H9 (cell line): ENCODE measurements around the gene CC2D2A. TPM values are rescaled to one million over a fixed set of nuclear protein-coding genes. Genes with fewer than 3 reads are reported as not detected.

ENCODE experiments used
- DNase-seq: peaks from one replicate; pipeline ENCODE4 v3.0.0-alpha.2; 2017
- H2AFZ ChIP-seq: one replicate; pipeline ENCODE4 v1.6.1; 2013; ENCODE audit warnings: mild to moderate bottlenecking, low read length, control low read depth, moderate library complexity
- H2AK5ac ChIP-seq: 2 replicates; pipeline ENCODE4 v1.6.1; 2013; ENCODE audit warnings: low read length, control low read depth, mixed read lengths; ENCODE audit not compliant: insufficient read length
- H2BK120ac ChIP-seq: one replicate; pipeline ENCODE4 v1.6.1; 2013; ENCODE audit warnings: low read depth, mild to moderate bottlenecking, low read length, control low read depth, inconsistent platforms; ENCODE audit not compliant: poor library complexity, severe bottlenecking
- H2BK12ac ChIP-seq: 2 replicates; pipeline ENCODE4 v1.6.1; 2013; ENCODE audit warnings: low read length, control low read depth, mixed read lengths, low read depth; ENCODE audit not compliant: insufficient read length
- H2BK15ac ChIP-seq: 2 replicates; pipeline ENCODE4 v1.6.1; 2013; ENCODE audit warnings: low read depth, low read length, control low read depth
- H2BK20ac ChIP-seq: one replicate; pipeline ENCODE4 v1.6.1; 2013; ENCODE audit warnings: low read depth, mild to moderate bottlenecking, low read length, control low read depth, inconsistent platforms; ENCODE audit not compliant: poor library complexity, severe bottlenecking
- H2BK5ac ChIP-seq: 2 replicates; pipeline ENCODE4 v1.6.1; 2013; ENCODE audit warnings: low read length, control low read depth, mixed read lengths; ENCODE audit not compliant: insufficient read length
- H3K14ac ChIP-seq: 2 replicates; pipeline ENCODE4 v1.6.1; 2013; ENCODE audit warnings: low read length, control low read depth; ENCODE audit not compliant: insufficient read depth
- H3K18ac ChIP-seq: 2 replicates; pipeline ENCODE4 v1.6.1; 2013; ENCODE audit warnings: low read depth, mild to moderate bottlenecking, mixed read lengths, low read length, control low read depth; ENCODE audit not compliant: insufficient read length
- H3K23ac ChIP-seq: 2 replicates; pipeline ENCODE4 v1.6.1; 2013; ENCODE audit warnings: low read length, control low read depth, mixed read lengths, low read depth; ENCODE audit not compliant: insufficient read length
- H3K23me2 ChIP-seq: 2 replicates; pipeline ENCODE4 v1.6.1; 2013; ENCODE audit warnings: low read depth, mild to moderate bottlenecking, mixed read lengths, low read length, control low read depth; ENCODE audit not compliant: insufficient read length, poor library complexity, severe bottlenecking
- H3K27ac ChIP-seq: 2 replicates; pipeline ENCODE4 v1.5.1; 2013; ENCODE audit warnings: low read length, control low read depth, mixed read lengths, low read depth; ENCODE audit not compliant: insufficient read length
- H3K27me3 ChIP-seq: 2 replicates; pipeline ENCODE4 v1.6.1; 2013; ENCODE audit warnings: low read length, control low read depth, inconsistent platforms; ENCODE audit not compliant: insufficient read depth
- H3K4ac ChIP-seq: 2 replicates; pipeline ENCODE4 v1.6.1; 2013; ENCODE audit warnings: low read depth, mild to moderate bottlenecking, control low read depth, inconsistent platforms, low read length, moderate library complexity
- H3K4me1 ChIP-seq: 2 replicates; pipeline ENCODE4 v1.6.1; 2013; ENCODE audit warnings: low read length, control low read depth, inconsistent platforms; ENCODE audit not compliant: insufficient read depth
- H3K4me2 ChIP-seq: 2 replicates; pipeline ENCODE4 v1.6.1; 2013; ENCODE audit warnings: low read length, control low read depth, mixed read lengths; ENCODE audit not compliant: insufficient read length, insufficient read depth
- H3K56ac ChIP-seq: 2 replicates; pipeline ENCODE4 v1.6.1; 2013; ENCODE audit warnings: low read depth, mild to moderate bottlenecking, mixed read lengths, low read length, control low read depth; ENCODE audit not compliant: insufficient read length
- H3K79me1 ChIP-seq: 2 replicates; pipeline ENCODE4 v1.6.1; 2013; ENCODE audit warnings: low read depth, mild to moderate bottlenecking, moderate library complexity, low read length, control low read depth, inconsistent platforms; ENCODE audit not compliant: insufficient read depth, poor library complexity, severe bottlenecking
- H3K79me2 ChIP-seq: 2 replicates; pipeline ENCODE4 v1.6.1; 2013; ENCODE audit warnings: low read length, control low read depth, inconsistent platforms; ENCODE audit not compliant: insufficient read depth
- H3K9ac ChIP-seq: 2 replicates; pipeline ENCODE4 v1.6.1; 2013; ENCODE audit warnings: low read length, control low read depth, mixed read lengths; ENCODE audit not compliant: insufficient read length; ENCODE audit errors: extremely low read depth
- H3K9me3 ChIP-seq: one replicate; pipeline ENCODE4 v1.6.1; 2013; ENCODE audit warnings: low read depth, low read length, inconsistent platforms; ENCODE audit not compliant: control insufficient read depth
- H3T11ph ChIP-seq: one replicate; pipeline ENCODE4 v1.6.1; 2013; ENCODE audit warnings: mild to moderate bottlenecking, low read length, control low read depth, inconsistent platforms
- H4K20me1 ChIP-seq: one replicate; pipeline ENCODE4 v1.6.1; 2013; ENCODE audit not compliant: control insufficient read depth, insufficient read length, insufficient read depth
- H4K5ac ChIP-seq: 2 replicates; pipeline ENCODE4 v1.6.1; 2013; ENCODE audit warnings: low read depth, mild to moderate bottlenecking, mixed read lengths, low read length, control low read depth; ENCODE audit not compliant: insufficient read length
- H4K8ac ChIP-seq: replicated peaks from 2 replicates; pipeline ENCODE4 v1.6.1; 2013; ENCODE audit warnings: low read length, control low read depth, mixed read lengths, low read depth; ENCODE audit not compliant: insufficient read length
- H4K91ac ChIP-seq: 2 replicates; pipeline ENCODE4 v1.6.1; 2013; ENCODE audit warnings: low read depth, mild to moderate bottlenecking, moderate library complexity, mixed read lengths, low read length, control low read depth; ENCODE audit not compliant: insufficient read length
- H3K27ac Mint-ChIP-seq, 3 experiments: 2 replicates in 2 of 3; 3 replicates in 1 of 3; pipeline ENCODE4 v1.8.0; 2020 to 2021; ENCODE audit warnings: mixed read lengths in 3 of 3, mild to moderate bottlenecking in 1 of 3, moderate library complexity in 1 of 3
- H3K27me3 Mint-ChIP-seq: 2 replicates; pipeline ENCODE4 v1.8.0; 2021; ENCODE audit warnings: low read depth, mild to moderate bottlenecking, moderate library complexity, mixed read lengths
- H3K36me3 Mint-ChIP-seq, 3 experiments: 2 replicates in 2 of 3; 3 replicates in 1 of 3; pipeline ENCODE4 v1.8.0; 2020 to 2021; ENCODE audit warnings: low read depth in 3 of 3, mixed read lengths in 3 of 3; ENCODE audit not compliant: insufficient read depth in 1 of 3
- H3K4me1 Mint-ChIP-seq, 2 experiments: 2 replicates each; pipeline ENCODE4 v1.8.0; 2020; ENCODE audit warnings: mixed read lengths in 2 of 2
- H3K4me3 Mint-ChIP-seq, 2 experiments: 2 replicates in 1 of 2; 3 replicates in 1 of 2; pipeline ENCODE4 v1.8.0; 2020 to 2021; ENCODE audit warnings: mild to moderate bottlenecking in 2 of 2, mixed read lengths in 2 of 2, moderate library complexity in 1 of 2
- H3K9me3 Mint-ChIP-seq, 2 experiments: 2 replicates in 1 of 2; 3 replicates in 1 of 2; pipeline ENCODE4 v1.8.0; 2020; ENCODE audit warnings: mild to moderate bottlenecking in 2 of 2, mixed read lengths in 2 of 2, moderate library complexity in 1 of 2
- total RNA-seq: library from RNA; stranded (reverse); gene quantifications from 2 replicates; pipeline ENCODE4 v1.2.1, GENCODE V29; 2021
- TF ChIP-seq, protein P1 (sequence below): fragments of 200-600 bp; sonication (generic); conservative IDR thresholded peaks from 3 replicates; pipeline ENCODE4 v1.8.0; 2021; ENCODE audit warnings: antibody characterized with exemption, mild to moderate bottlenecking

CC2D2A gene
- total RNA-seq, 1 experiment from 2014 or later, result 10.4 TPM

DNA sequence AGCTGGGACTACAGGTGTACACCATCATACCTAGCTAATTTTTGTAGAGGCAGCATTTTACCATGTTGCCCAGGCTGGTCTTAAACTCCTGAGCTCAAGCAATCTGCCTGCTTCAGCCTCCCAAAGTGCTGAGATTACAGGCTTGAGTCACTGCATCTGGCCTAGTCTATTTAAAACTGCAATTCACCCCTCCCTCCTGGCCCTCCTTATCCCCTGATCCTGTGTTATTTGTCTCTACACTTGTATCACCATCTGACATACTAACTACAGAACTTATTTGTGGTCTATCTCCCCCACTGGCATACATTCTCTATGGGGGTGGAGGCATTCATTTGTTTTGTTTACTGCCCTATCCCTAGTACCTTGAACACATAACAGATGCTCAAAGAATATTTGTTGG lies 23.7 kb downstream of the CC2D2A start:
- Histone ChIP-seq H3K4me2 (no peak overlapping the region), H3K27ac (no peak overlapping the region), H3K79me1 (no peaks in the 10 kb centered on the region), H3K4me1 (no peaks in the 10 kb centered on the region), H3K23me2 (no peaks in the 10 kb centered on the region), H3K79me2 (no peaks in the 10 kb centered on the region), H3K23ac (no peak overlapping the region), H3K4ac (no peak overlapping the region), H4K91ac (no peak overlapping the region), H4K5ac (no peak overlapping the region), H3K9me3 (no peaks in the 10 kb centered on the region), H3K14ac (no peak overlapping the region), H3K18ac (no peak overlapping the region), H4K8ac (no peak overlapping the region), H3K56ac (no peak overlapping the region), H3K9ac (no peak overlapping the region), H2BK12ac (no peak overlapping the region), H4K20me1 (no peaks in the 10 kb centered on the region), H2BK20ac (no peak overlapping the region), H2AFZ (no peak overlapping the region), H3T11ph (no peak overlapping the region), H2BK120ac (no peak overlapping the region), H3K27me3 (no peaks in the 10 kb centered on the region), H2BK15ac (no peak overlapping the region), H2AK5ac (no peak overlapping the region), H2BK5ac (no peak overlapping the region)
- TF ChIP-seq, protein P1, sequence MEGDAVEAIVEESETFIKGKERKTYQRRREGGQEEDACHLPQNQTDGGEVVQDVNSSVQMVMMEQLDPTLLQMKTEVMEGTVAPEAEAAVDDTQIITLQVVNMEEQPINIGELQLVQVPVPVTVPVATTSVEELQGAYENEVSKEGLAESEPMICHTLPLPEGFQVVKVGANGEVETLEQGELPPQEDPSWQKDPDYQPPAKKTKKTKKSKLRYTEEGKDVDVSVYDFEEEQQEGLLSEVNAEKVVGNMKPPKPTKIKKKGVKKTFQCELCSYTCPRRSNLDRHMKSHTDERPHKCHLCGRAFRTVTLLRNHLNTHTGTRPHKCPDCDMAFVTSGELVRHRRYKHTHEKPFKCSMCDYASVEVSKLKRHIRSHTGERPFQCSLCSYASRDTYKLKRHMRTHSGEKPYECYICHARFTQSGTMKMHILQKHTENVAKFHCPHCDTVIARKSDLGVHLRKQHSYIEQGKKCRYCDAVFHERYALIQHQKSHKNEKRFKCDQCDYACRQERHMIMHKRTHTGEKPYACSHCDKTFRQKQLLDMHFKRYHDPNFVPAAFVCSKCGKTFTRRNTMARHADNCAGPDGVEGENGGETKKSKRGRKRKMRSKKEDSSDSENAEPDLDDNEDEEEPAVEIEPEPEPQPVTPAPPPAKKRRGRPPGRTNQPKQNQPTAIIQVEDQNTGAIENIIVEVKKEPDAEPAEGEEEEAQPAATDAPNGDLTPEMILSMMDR, result no peak
- Mint-ChIP-seq H3K4me1 (peaks cover 4 to 5% of the 10 kb centered on the region in 2 experiments), H3K4me3 (no peak overlapping the region), H3K27me3 (no peaks in the 10 kb centered on the region), H3K36me3 (peaks cover 12 to 37% (median 17%) of the 10 kb centered on the region in 3 experiments), H3K9me3 (peaks cover 6 to 10% of the 10 kb centered on the region in 2 experiments; a peak in 4 of 5 replicates), H3K27ac (no peak overlapping the region)
- DNase-seq, result no peak
